ENCODE data around the gene CCDC92B.

DNA sequence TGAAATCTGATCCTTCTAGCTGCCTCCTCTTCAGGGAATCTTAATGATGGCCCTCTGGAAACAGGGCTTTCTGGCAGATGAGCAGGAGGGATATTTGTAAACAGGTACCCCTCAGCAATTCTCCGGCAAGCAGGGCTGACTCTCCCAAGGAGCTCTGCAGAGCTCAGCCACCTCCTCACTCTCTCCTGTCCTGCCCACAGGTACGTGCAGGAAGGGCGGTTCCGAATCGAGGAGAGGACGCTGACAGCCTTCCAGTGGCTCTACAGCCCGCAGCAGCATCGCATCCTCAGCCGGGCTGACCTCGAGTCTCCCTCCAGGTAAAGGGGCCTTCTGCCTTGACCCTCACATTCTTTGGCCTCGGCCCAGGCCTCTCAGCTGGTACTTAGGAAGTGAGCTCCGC is 20.7 kb upstream of the CCDC92B start:
- no peak for TF ChIP-seq MYC (IDR thresholded peaks at IDR 0.05; ENCODE audit: low read depth, low read length)
- TF ChIP-seq MYC (CRISPR knock-in tag; IDR thresholded peaks at IDR 0.05; ENCODE audit: borderline replicate concordance, low read depth): no peak
- no peak for TF ChIP-seq ZBED1 (IDR thresholded peaks at IDR 0.05)
- no peak for TF ChIP-seq ILK (tag; IDR thresholded peaks at IDR 0.05; ENCODE audit: borderline replicate concordance, low read depth)
